Measurements from ENCODE around the gene SPIN2B.
"Not testable (repeated sequence)": the region's sequence is repeated elsewhere in the genome, so short reads cannot be mapped to it uniquely, and the experiment has no call there.

The SPIN2B gene

DNA sequence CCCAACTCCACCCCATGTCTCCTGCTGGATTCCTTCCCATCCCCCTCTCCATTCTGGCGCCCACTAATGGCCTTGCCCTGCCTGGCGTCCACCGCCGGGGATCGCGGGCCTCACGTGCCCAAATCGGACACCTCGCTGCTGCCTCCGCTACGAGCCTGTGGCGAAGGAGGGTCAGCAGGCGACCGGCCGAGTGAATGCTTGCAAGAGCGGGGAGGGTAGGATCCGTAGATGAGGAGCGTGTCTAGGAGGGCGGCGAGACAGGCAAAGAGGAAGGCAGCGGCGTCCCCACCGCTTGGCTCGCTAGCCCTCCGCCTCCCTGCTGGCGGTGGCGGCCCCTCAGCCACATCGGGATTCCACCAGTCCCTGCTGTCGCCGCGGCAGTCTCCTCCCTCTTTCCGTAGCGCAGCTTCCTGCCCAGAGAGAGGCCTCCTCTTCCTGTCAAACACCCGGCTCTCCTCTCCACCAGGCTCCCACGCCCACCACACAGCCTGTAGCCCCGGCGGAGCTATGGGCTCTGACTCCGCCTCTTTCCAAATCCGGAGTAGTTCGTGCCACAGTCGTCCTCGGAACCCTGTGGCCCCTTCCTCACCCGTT is at the start of gene SPIN2B:
Gene SPIN2B, minus strand, starts transcription at position 387 of the 594 bp plus-strand sequence.
- DNase-seq (ENCODE audit: low read depth) = peak; percentile 76

GRCh38 chrX:57156397-57157049 is 35.2 kb upstream of the SPIN2B start:
- no peak for DNase-seq (ENCODE audit: low read depth)

DNA sequence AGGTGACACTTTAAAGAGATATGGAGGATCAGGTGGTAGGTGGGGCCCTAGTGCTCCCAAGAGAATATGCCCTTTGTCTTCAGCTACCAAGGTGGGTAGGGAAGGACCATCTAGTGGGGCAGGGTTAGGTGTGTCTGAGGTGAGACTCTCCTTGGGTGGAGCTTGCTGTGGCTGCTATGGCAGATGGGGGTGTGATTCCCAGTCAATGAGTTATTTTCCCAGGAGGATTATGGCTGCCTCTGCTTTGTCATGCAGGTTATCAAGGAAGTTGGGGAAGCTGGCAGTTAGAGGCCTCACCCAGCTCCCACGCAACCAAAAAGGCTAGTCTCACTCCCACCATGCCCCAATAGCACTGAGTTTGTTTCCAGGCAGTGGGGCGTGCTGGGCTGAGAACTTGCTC is 33.8 kb upstream of the SPIN2B start:
- no peak for DNase-seq (ENCODE audit: low read depth)

DNA sequence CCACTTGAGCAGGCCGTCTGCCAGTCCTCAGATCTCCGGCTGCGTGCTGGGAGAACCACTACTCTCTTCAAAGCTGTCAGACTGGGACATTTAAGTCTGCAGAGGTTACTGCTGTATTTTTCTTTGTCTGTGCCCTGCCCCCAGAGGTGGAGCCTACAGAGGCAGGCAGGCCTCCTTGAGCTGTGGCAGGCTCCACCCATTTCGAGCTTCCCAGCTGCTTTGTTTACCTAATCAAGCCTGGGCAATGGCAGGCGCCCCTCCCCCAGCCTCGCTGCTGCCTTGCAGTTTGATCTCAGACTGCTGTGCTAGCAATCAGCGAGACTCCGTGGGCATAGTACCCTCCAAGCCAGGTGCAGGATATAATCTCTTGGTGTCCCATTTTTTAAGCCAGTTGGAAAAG is 30.9 kb upstream of the SPIN2B start:
- not testable (repeated sequence) for DNase-seq (ENCODE audit: low read depth)

- DNase-seq (ENCODE audit: low read depth) = no peak
Measured at GRCh38 chrX:57138674-57139073, 17.3 kb upstream of the SPIN2B start.

GRCh38 chrX:57137501-57137900 is 16.2 kb upstream of the SPIN2B start:
- DNase-seq (ENCODE audit: low read depth) = no peak

DNA sequence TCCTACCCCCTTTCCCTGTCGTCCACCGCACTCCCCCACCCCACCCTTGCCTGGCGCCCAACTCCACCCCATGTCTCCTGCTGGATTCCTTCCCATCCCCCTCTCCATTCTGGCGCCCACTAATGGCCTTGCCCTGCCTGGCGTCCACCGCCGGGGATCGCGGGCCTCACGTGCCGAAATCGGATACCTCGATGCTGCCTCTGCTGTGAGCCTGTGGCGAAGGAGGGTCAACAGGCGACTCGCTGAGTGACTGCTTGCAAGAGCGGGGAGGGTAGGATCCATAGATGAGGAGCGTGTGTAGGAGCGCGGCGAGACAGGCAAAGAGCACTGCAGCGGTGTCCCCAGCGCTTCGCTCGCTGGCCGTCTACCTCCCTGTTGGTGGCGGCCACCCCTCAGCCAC is 15.7 kb upstream of the SPIN2B start, which contains the start of gene SPIN2A:
Gene SPIN2A, minus strand, starts transcription at position 325 of the 400 bp plus-strand sequence. CDS start 800 bp downstream, outside the sequence.
- not testable (repeated sequence) for DNase-seq (ENCODE audit: low read depth)

- DNase-seq (ENCODE audit: low read depth) = not testable (repeated sequence)
Measured at GRCh38 chrX:57136589-57136988, 15.2 kb upstream of the SPIN2B start.

GRCh38 chrX:57135287-57135686 is 13.9 kb upstream of the SPIN2B start:
- no peak for DNase-seq (ENCODE audit: low read depth)

GRCh38 chrX:57134702-57135101 is 13.4 kb upstream of the SPIN2B start:
- no peak for DNase-seq (ENCODE audit: low read depth)

DNA sequence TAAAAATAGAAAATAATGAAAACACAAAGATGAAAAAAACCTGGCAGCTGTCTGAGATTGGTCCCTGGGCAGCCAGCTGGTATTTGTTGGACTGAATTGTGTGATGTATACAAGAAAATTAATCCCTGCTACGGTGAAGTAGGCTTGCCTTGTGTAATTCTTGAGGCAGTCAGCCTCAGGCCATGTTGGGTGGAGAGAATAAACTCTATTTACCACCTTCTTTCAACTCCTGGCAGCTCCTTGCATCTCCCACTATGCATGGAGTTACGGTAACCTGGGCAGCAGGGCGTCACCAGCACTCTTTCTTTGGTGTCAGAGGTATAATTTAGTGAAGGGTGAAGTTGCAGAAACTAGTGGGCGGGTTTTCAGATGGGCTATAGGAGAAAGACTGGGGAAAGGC is 12.4 kb upstream of the SPIN2B start:
- DNase-seq (ENCODE audit: low read depth) = no peak

GRCh38 chrX:57133284-57133683 is 11.9 kb upstream of the SPIN2B start:
- DNase-seq (ENCODE audit: low read depth) = not testable (repeated sequence)

GRCh38 chrX:57132046-57132445 is 10.7 kb upstream of the SPIN2B start:
- DNase-seq (ENCODE audit: low read depth) = no peak

DNA sequence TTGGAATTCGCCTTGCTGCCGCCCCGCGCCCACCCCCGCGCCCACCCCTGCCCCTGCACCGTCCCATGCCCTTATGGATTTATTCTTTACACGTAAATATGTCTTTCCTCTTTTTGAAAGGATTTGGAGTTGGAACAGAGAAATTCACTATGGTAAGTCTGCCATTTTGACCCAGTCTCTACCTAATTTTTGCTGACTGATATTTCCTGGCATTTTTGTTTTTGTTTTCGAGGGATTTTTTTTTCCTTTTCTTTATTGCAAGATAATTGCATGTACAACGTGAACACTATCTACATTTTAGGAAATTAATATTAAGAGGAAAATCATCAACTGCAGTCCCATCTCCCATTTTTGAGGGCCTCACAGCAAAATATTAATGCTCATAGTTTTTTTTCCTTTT is 468 bp upstream of the SPIN2B start:
- DNase-seq (ENCODE audit: low read depth) = no peak

DNA sequence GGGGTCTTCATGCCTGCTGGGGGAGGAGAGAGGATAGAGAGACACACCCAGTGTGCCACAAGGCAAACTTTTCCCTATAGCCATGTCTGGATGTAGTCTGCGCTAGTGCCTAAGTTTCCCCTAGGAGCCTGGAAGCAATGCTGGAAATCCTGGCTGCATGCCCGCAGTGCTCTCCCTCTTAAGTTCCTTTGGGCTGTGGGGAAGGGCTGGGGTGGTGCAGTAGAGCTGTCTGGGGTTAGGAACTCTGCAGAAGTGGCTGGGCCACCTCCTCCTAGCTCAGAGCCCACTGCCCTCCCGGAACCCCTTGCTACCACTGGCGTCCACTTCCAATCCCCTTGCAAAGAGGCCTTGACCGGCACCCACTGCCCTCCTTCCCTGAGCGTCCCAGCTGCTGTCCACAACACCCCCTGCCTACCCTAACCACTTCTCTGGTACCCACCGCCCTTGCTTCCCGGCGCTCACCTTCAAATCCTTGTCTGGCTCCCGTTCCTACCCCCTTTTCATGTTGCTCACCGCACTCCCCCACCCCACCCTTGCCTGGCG is 658 bp downstream of the SPIN2B start:
- DNase-seq (ENCODE audit: low read depth) = not testable (repeated sequence)

- DNase-seq (ENCODE audit: low read depth) = no peak
Measured at GRCh38 chrX:57119416-57119815, 1.9 kb downstream of the SPIN2B start.

DNA sequence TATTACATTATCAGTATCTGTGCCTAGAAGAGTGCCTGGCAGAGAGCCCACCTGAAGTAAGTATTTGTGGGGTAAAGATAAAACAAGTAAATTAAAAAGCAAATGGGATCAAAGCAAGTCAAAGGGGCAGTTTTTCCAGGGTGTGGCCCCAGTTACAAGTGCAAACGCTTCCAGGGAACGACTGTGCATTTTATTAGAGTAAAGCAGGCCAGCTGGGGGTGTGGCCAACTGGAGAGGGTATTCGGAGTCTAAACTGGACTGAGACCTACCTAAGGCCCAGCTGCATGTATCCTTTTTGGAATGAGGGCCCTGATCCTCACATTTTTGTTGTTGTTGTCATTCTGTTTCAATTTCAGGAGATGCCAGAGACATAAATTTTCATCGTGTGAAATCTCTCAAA is 3.8 kb downstream of the SPIN2B start:
- DNase-seq (ENCODE audit: low read depth) = not testable (repeated sequence)

DNA sequence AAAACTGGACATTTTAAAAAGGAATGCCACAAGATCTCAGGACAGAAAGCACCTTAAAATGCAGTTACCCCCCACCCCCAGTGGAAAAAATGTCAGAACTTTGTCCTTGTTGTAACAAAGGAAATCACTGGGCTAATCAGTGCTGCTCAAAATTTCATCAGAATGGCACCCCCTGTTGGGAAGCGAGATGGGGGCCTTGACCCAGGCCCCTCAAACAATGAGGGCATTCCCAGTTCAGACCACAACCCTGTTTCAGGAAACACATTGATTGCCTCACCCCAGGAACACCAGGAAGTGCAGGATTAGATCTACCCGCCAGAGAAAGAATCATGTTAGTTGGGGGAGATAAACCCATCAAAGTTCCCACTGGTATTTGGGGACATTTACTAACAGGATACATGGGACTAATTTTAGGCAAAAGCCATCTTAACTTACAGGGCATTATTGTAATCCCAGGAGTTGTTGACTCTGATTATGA is 16.4 kb downstream of the SPIN2B start:
- no peak for DNase-seq (ENCODE audit: low read depth)

GRCh38 chrX:57104406-57104805 is 16.9 kb downstream of the SPIN2B start:
- DNase-seq (ENCODE audit: low read depth) = no peak

GRCh38 chrX:57103489-57103888 is 17.9 kb downstream of the SPIN2B start:
- no peak for DNase-seq (ENCODE audit: low read depth)

DNA sequence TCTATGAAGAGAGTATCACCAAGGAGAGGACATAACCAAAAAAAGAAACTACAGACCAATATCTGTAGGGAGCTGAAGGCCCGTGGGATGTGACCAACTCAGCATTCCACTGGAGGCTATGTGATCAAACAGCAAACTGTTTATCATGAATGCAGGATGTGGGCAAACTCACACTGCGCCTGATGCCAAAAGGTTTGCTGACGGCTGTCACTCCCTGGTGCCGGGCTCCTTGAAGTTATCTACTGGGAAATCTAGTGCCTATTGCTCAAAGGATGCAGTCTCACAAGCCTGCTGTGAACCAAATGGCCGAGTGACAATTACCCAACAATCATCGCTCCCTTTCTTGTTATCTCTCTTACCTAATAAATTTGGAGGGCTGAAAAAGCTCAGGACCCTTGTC is 18.4 kb downstream of the SPIN2B start:
- not testable (repeated sequence) for DNase-seq (ENCODE audit: low read depth)

- no peak for DNase-seq (ENCODE audit: low read depth)
Measured at GRCh38 chrX:57083143-57083542, 38.2 kb downstream of the SPIN2B start.

DNA sequence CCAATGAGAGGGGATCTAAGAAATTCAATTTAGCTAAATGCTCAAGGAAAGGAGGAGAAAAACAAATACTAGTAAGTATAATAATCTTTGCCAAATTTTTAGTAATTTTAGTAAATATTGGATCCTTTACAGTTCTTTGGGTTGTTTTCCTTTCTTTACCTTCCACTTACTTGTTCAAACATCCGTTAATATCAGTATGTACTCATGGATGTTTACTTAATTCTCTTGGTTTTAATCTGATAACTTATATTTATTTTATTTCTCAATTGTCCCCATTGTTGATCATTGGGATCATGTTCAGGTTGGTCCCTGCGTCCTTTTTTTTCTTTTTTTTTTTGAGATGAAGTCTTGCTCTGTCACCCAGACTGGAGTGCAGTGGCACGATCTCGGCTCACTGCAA is 46.9 kb downstream of the SPIN2B start:
- no peak for DNase-seq (ENCODE audit: low read depth)
